ENCODE results near the gene PRRG4.

DNA sequence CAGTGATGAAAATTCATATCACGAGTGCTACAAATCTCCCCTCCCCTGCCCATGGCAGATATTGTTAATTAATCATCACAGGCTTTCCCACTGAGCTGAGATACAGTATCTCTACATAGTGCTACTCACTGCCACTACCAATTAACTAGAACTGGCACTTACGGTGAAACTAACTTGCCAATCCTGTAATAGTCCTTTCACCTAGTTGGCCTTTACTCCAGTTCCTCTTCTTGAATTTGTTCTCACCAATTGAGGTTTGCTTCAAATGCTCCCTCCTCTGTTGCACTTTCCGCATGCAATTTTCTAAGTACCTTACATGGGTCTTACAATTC is 11.9 kb upstream of the PRRG4 start:
- TF ChIP-seq, protein P1, sequence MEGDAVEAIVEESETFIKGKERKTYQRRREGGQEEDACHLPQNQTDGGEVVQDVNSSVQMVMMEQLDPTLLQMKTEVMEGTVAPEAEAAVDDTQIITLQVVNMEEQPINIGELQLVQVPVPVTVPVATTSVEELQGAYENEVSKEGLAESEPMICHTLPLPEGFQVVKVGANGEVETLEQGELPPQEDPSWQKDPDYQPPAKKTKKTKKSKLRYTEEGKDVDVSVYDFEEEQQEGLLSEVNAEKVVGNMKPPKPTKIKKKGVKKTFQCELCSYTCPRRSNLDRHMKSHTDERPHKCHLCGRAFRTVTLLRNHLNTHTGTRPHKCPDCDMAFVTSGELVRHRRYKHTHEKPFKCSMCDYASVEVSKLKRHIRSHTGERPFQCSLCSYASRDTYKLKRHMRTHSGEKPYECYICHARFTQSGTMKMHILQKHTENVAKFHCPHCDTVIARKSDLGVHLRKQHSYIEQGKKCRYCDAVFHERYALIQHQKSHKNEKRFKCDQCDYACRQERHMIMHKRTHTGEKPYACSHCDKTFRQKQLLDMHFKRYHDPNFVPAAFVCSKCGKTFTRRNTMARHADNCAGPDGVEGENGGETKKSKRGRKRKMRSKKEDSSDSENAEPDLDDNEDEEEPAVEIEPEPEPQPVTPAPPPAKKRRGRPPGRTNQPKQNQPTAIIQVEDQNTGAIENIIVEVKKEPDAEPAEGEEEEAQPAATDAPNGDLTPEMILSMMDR (conservative IDR thresholded peaks at IDR 0.05; ENCODE audit: low read depth, low read length): no peak
- TF ChIP-seq CEBPB (IDR thresholded peaks at IDR 0.05; ENCODE audit: low read depth, low read length) (no peak), POLR2A (IDR thresholded peaks at IDR 0.05; ENCODE audit: low read depth, low read length) (no peak), RFX5 (IDR thresholded peaks at IDR 0.05; ENCODE audit: low read depth, low read length) (no peak), RAD21 (IDR thresholded peaks at IDR 0.05; ENCODE audit: low read length) (no peak)

Measured in IMR-90 (cell line).